Stimulated activated CD8-positive, alpha-beta memory T cell treated with anti-CD3 and anti-CD28 coated beads, Interleukin-4, amount 100 ng/mL, for 1 hour (primary cell): ENCODE measurements around the gene KLF3.

ENCODE experiments used
- DNase-seq, 2 donors: peaks; one replicate each; pipeline ENCODE4 v3.0.0-alpha.2; 2020; ENCODE audit warnings: low read depth in 2 of 2, low spot score in 1 of 2

Gene KLF3

GRCh38 chr4:38654273-38654672, 9.7 kb upstream of the KLF3 start:
- no peak for DNase-seq

GRCh38 chr4:38656111-38656510, 7.9 kb upstream of the KLF3 start:
- DNase-seq, result no peak

- DNase-seq, result no peak
Observed at GRCh38 chr4:38659346-38659745, 4.7 kb upstream of the KLF3 start.

- no peak for DNase-seq
Observed at GRCh38 chr4:38660838-38661237, 3.2 kb upstream of the KLF3 start.

GRCh38 chr4:38661371-38661770, 2.6 kb upstream of the KLF3 start:
- DNase-seq, result no peak

GRCh38 chr4:38662522-38663089, 1.4 kb upstream of the KLF3 start:
- no peak for DNase-seq

- DNase-seq, result no peak
Observed at GRCh38 chr4:38663090-38663800, 754 bp upstream of the KLF3 start.

GRCh38 chr4:38664706-38665401, 855 bp downstream of the KLF3 start:
- no peak for DNase-seq

GRCh38 chr4:38665551-38666411, 1.8 kb downstream of the KLF3 start:
- no peak for DNase-seq

GRCh38 chr4:38666766-38667084, 2.7 kb downstream of the KLF3 start:
- DNase-seq, result no peak

GRCh38 chr4:38667085-38667893, 3.3 kb downstream of the KLF3 start:
- no peak for DNase-seq

GRCh38 chr4:38668203-38668971, 4.4 kb downstream of the KLF3 start:
- DNase-seq, result no peak

- no peak for DNase-seq
Observed at GRCh38 chr4:38669208-38669607, 5.2 kb downstream of the KLF3 start.

- no peak for DNase-seq
Observed at GRCh38 chr4:38670109-38670901, 6.3 kb downstream of the KLF3 start.

GRCh38 chr4:38670939-38671591, 7.1 kb downstream of the KLF3 start:
- DNase-seq, result no peak

GRCh38 chr4:38671592-38671940, 7.6 kb downstream of the KLF3 start:
- no peak for DNase-seq

GRCh38 chr4:38672074-38672396, 8.0 kb downstream of the KLF3 start:
- no peak for DNase-seq

- DNase-seq, result no peak
Observed at GRCh38 chr4:38672397-38673129, 8.6 kb downstream of the KLF3 start.
